ENCODE results near the gene SLC6A19.

The SLC6A19 gene

DNA sequence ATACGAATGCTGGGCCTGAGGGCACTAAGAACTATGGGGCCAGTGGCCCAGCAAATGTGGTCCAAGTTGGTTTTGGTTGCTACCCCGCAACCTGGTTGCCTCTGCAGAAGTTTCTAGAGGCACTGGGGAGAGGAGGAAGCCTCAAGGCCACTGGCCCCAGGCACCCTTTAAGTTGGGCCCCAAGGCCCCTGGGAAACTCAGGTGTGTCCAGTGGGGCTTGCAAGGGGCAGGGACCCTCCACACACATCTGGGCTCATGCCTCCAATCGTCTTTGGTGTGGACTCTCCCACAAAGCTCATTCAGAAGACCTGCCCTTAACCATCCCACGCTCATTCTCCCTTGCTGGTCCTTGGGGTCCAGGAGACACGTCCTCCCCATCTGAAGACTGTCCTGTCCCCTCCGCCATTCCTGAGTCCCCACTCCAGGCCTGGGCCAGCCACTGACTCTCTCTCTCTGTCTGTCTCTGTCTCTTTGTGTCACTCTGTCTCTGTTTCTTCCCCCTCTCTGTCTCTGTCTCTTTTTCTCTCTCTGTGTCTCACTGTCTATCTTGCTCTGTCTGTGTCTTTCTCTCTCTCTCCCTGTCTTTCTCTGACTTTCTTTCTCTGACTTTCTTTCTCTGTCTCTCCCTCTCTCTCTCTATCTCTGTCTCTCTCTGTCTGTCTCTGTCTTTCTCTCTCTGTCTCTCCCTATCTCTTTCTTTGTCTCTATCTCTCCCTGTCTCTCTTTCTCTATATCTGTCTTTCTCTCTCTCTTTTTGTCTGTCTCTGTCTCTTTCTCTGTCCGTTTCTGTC is 3.3 kb upstream of the SLC6A19 start:
- DNase-seq = no peak

GRCh38 chr5:1199340-1199648 is 2.1 kb upstream of the SLC6A19 start:
- no peak for DNase-seq

GRCh38 chr5:1199649-1200494 is 1.5 kb upstream of the SLC6A19 start:
- no peak for DNase-seq

- no peak for DNase-seq
Observed at GRCh38 chr5:1200495-1201326, 684 bp upstream of the SLC6A19 start.

- DNase-seq = no peak
Observed at GRCh38 chr5:1202026-1202797, 817 bp downstream of the SLC6A19 start.

DNA sequence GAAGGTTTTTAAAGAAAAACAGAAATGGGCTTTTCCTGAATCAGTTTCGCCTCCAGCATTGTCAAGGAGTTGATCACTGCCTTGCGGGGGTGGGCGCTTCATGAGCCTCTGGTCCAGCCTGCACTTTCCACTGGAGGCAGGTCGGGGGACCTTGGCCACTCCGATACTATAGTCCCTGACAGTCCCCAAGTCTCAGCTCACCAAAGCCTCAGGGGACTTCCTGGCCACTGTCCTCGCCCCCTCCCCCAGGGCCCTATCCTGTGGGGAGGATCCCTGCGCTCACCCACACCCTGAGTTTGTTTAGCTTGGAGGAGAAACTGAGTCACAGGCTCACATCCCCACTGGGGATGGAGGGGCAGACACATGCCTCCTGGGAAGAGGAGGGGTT is 1.4 kb downstream of the SLC6A19 start:
- DNase-seq = no peak

- DNase-seq = no peak
Observed at GRCh38 chr5:1203311-1203967, 2.0 kb downstream of the SLC6A19 start.

DNA sequence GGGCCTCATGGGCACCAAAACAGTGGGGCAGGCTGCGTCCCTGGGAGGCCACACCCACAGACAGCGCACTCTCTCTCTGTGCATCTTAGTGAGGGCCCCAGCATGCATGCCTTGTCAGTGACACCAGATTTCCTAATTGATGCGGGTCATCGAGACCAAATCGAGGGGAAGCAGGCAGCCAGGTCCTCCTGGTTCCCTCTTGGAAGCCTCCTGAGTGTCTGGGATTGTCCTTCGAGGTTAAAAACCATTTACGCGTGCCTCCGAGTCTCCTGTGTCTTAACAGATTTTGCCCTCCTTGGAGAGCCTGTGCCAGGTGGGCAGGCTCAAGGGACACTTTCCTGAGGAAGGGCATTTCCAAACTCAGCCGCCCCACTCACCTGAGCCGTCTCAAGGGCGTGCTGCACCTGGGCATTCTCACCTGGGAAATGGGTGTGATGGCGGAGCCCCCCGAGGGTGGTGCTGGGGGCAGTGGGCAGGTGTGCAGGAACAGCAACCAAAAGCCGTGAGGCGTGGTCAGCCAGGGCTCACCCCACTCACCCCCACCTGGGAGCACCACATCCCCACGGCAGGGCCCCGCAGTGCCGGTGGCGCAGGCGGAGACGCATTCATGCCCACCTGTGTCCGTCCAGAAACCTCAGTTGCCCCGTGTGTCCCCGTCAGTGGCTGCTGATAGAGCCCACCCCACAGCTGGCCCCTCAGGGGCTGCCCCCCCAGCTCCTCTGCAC is 2.7 kb downstream of the SLC6A19 start:
- no peak for DNase-seq

DNA sequence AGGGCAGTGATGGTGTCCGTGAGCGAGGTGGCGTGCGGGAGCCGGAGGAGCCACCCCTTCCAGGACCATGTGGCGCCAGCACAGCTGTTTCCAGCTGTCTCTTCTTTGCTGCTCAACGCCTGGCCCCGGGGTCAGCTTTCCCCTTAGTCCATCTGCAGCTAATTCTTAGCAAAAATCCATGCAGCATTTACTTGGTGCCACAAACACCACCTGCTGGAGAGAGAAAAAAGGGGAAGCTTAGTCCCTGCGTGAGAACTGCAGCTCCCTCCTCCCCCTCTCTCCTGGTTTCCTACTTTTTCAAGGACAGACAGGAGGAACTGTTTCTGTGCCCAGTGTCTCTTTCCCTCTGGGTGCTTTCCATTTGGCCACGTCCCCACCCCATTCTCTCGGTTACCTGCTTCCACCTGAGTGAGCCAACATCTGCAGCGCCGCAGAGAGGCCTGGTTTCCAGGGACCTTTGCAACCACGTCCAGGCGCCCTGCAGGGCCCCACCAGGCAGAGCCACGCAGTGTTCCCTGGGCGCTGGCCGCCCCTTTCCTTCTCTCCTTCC is 3.4 kb downstream of the SLC6A19 start:
- no peak for DNase-seq

- no peak for DNase-seq
Observed at GRCh38 chr5:1205255-1206180, 4.1 kb downstream of the SLC6A19 start.

GRCh38 chr5:1206521-1207412 is 5.4 kb downstream of the SLC6A19 start:
- no peak for DNase-seq

DNA sequence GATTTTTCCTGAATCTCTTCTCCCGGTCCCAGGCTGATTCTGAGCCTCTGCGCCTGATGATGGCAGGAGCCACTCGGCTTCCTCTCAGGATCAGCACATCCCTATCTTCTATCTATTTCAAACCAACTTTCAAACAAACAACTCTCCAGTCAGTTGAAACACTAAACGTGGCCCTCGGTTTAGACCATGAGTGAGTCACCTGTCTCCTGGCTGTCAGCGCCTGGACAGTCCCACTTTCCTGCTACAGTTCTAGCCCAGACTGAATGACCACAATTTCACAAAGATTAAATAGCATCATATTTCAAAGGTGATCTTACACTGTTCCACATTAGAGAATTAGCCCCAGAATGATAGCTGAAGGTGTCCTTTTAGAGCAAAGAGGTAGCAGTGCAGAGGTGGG is 6.2 kb downstream of the SLC6A19 start:
- DNase-seq = no peak

- DNase-seq = no peak
Observed at GRCh38 chr5:1208221-1208742, 6.9 kb downstream of the SLC6A19 start.

- DNase-seq = no peak
Observed at GRCh38 chr5:1208743-1209488, 7.5 kb downstream of the SLC6A19 start.

DNA sequence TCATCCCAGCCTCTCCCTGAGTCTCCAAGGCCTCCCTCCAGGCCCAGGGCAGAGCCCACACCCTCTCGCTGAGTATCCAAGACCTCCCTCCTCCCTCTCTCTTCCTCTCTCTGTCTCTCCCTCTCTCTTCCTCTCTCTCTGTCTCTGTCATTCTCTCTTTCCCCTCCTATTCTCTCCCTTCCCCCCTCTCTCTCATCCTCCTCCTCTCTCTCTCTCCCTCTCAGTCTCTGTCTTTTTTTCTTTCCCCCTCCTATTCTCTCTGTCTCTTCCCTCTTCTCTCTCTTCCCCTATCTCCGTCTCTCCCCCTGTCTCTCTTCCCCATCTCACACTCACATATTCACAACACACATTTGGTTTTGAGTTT is 8.1 kb downstream of the SLC6A19 start:
- DNase-seq = no peak

DNA sequence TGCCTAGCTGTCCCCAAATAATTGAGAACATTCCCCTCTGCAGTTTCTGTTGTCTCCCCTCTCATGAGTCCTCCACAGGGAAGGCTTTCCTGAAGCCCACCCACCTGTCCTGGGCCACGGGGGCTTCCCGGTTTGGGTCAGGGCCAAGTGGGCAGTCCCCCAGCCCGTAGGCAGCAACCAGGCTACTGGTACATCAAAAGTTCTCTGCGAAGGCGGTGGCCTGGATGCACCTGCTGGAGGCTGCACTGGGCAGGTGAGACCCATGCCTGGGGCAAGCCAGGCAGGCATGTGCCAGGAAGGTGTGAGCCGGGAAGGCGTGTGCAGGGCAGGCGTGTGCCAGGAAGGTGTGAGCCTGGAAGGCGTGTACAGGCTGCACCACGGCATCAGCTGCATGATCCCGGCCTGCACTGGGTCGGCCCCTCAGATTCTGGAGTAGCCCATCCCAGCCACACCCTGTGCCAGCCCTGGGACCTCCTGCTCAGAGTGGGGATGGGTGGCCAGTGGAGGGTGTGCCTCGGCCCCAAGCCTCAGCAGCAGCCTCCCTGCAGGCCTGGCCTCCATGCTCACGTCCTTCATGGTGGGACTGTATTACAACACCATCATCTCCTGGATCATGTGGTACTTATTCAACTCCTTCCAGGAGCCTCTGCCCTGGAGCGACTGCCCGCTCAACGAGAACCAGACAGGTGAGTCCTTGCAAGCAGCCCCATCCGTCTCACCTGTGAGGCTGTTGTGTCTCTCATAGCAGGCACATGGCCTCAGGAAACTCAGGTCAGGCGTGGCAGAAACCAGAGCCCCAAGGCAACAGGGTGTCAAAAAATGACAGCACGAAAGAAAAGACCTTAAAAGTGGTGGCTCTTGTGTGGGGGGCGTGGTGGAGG is 8.7 kb downstream of the SLC6A19 start:
- DNase-seq = no peak

GRCh38 chr5:1210832-1211251 is 9.4 kb downstream of the SLC6A19 start:
- DNase-seq = no peak

Measured in T-helper 9 cell (primary cell).